HPDE6-E6E7 (cell line): ENCODE measurements around the gene C16orf74.
A peak's percentile ranks its signal among the peaks of the same experiment; 100 is the strongest.

Source experiments
- DNase-seq: peaks from one replicate; pipeline ENCODE4 v3.0.0; 2011; ENCODE audit warnings: missing footprints; ENCODE audit errors: extremely low spot score

The C16orf74 gene

DNA sequence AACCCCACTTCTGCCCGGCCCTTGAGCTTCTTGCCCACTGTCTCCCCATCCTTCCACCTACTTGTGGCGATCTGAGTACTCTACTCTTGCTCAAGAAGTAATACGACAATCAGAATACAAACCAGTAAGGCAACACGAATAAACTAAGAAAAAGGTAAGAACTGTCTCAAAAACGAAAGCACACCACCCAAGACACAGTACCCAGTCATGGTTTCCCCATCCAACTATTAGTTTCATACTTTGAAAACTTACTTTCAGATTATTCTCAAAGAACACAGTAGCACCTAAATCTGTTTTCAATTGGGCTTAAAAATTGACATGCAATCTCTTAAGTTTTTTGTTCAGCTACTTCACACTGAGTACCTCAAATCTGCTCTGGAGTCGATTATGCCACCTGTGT, 76.1 kb downstream of the C16orf74 start:
- DNase-seq: no peak

DNA sequence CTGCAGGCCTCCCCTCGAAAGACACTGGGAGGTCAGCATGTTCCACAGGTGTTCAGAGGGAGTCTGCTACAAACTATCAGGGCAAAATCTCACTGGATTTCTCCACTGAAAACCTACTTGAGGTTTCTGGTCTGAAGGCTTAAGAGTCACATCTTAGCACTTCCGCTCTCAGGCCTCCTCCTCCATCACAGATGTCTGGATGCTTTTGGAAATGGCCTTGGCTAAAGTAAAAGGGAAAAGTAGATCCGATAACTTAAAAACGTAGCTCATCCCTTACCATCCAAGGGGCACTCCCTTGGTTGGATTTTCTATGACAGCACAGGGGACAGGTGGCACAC, 76.5 kb downstream of the C16orf74 start:
- DNase-seq: no peak

DNA sequence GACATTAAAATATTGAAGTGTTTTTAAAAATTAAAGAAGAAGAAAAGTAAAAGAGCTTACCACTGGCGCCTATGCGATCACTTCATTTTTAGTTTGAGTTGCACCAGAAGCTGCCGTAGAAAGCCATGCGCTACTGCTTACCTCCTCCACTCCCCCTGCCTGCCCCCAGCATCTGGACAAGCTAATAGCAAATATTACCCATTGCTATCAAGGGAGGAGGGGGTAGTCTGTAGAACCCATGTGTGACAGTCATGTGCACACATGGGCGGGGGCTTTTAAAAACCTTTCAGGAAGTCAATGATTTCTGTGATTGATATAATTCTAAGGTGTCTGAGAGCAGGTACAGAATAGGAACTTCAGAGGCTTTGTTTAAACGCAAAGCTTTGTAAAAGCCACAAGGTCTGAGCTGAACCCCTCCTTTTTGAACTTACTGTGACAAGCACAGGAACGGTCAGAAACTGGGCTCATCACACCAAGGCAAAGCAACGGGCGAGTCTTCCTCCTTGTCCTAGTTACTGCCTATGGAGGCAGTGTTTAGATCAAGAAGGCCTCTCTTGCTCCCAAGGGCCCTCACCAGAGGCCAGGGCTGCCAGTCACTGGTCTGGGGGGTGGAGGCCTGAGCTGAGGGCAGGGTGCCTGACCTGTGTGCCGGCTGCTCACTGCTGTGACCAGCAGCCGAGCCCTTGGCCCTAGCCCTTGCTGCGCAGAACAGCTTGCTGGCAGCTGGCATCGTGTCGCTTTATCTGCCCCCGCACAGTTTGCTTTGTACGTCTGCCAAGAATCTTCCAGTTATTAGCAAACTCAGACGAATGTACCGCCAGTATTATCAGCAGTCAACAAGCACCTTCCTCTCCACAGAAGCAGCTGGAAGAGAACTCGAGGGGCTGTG, 77.1 kb downstream of the C16orf74 start:
- DNase-seq: no peak

DNA sequence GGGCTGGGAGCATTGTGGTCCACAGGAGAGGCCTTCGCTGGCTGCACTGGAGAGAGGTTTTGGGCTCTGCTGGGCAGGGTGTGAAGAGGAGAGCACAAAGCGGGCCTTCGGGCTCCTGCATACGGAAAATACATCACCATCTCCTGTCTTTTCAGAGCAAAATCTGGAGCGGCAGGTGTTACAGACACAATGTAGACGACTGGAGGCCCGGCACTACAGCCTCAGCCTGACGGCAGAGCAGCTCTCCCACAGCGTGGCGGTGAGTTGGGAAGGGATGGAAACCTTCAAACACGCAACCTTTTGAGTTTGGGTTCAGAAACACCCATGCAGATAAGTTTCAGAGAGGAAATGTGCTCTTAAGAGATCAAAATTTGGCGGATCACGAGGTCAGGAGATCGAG, 80.1 kb downstream of the C16orf74 start:
- no peak for DNase-seq

DNA sequence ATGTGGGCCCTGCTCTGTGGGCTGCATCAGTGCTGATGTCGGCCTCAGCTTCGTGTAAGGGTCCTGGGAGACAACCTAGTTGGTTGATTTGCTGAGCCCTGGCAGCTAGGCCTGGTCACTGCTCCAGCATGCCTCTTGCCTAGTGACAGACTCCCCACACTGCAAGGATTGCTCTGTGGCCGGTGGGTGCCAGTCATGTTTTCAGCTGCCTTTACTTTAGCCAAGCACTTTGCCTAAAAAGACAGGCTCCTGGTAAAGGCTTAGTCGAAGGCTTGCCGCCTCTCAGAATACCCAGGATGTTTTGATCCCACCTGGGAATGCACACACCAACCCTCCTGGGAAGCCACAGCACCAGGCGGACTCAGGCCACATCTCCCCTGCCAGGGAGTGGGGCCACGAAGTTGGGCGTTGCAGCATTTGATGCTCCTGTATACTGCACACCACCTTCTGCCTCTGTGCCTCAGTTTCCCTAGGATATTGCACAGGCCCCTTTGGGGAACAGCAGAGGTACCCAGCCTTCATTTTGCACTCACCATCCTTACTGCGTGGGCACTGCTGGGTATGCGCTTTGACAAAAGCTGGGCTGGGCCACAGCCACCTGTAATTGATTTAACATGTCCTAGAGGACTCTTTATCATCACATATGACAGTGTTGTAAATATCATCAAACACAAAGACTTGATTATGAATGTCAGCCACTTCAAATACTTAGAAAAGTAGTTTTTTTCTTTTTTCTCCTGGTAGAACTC, 82.0 kb downstream of the C16orf74 start:
- no peak for DNase-seq

DNA sequence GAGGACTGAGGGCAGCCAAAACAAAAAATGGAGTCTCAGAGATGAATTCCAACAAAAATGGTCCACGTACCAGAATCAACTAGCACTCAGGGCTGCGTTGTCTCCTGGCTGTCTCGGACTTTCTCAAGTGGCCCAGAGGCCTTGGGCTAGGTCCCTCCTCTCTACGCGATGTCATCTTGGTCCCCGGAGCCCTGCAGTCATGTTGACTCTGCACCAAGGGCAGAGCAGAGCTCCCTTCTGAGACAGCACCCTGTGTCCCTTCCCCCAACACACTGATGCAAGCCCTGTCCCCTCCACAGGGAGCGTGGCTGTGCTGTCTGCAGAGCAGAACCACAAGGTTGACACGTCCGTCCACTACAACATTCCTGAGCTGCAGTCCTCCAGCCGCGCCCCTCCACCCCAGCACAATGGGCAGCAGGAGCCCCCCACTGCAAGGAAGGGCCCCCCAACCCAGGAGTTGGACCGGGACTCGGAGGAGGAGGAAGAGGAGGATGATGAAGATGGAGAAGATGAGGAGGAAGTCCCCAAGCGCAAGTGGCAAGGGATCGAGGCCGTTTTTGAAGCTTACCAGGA, 83.0 kb downstream of the C16orf74 start:
- DNase-seq: no peak

DNA sequence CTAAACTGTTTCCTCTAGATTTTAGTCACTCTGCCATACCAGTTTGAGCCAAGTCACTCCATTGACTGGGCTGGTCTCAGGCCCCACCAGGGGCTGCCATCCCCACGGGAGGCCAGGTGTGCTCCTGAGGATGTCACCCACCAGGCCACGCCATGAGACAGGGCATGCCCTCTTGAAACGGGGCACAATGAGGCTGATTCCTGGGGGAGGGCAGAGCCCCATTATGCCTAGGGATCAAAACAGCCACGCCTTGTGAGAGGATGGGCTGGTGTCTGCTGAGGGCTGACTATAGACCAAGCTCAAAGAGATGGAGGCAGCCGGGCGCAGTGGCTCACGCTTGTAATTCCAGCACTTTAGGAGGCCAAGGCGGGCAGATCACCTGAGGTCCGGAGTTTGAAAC, 83.6 kb downstream of the C16orf74 start:
- DNase-seq: no peak

DNA sequence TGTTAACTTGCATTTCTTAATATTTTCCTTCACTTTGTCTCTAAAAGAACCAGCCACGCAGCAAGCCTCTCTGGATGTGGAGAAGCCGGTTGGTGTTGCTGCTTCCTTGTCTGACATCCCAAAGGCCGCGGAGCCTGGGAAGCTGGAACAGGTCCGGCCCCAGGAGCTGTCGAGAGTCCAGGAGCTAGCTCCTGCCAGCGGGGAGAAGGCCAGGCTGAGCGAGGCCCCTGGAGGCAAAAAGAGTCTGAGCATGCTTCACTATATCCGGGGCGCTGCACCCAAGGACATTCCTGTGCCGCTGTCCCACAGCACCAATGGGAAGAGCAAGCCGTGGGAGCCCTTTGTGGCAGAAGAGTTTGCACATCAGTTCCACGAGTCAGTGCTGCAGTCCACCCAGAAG, 85.0 kb downstream of the C16orf74 start:
- DNase-seq: no peak

DNA sequence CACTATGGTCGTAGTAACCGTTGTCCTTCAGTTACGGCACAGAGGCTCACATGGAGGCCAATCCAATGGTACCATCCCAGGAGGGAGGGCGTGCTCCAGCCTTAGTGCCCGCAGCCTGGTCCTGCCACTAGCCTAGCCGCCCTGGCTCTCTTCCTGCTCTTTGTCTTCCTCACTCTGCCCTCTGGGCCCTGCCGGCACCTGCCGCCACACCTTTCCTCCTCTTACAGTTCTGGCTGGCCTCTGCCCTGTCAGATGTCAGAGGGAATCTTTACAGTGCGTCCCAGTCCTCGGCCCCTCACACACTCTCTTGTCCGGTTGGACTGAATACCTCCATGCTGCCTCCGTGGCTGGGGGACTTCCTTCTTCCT, 85.5 kb downstream of the C16orf74 start:
- DNase-seq: no peak

DNA sequence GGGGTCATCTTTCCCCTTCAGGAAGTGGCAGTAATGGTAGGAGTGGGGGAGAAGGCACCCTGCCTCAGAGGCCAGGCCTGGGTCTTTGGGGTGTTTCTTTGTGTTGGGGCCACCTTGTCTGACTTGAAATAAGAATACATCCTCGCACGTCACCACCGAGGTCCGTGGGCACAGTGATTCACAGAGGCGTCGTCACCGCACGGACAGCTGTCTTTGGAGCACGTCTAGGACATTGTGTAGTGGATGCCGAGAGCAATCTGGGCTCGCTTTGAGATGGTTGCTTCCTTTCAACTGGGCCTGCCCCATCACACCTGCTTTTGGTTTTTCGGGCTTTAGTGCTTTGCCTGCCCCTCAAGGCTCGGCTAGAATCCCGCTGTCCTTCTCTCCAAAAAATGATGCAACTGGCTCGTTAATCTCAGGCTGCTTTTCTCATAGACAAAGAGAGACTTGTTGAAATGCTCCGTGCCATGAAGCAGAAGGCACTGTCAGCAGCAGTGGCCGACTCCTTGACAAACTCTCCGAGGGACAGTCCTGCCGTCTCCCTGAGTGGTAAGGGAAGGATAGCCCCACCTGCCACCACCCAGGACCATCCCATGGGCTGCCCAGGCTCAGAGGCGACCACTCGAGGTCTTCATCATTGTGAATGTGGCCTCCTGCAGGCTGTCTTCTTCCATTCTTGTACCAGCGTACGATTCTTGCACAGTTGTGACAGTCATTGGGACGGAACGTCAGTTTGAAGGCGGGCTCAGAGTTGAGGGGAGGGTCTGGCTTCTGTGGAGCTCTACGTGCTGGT, 86.1 kb downstream of the C16orf74 start:
- DNase-seq: no peak

DNA sequence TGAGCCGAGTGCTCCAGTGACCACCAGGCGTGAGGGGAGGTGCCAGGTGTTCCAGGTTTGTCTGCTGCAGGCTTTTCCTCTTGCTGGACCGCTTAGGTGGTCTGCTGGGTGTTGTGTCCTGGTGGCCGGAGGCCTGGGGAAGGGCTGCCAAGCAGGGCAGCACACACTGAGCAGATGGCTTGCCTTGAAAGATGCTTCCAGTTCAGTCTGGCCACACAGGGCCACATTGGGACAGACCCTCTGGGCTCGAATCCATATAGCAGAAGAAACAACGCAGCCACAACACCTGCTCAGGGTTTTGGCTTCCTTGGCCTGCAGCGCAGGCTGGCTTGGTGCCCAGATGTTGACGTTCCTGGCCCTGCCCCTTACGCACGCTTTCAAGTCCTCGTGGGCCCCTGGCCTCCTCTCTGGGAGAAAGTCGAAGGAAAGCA, 87.0 kb downstream of the C16orf74 start:
- DNase-seq: no peak

DNA sequence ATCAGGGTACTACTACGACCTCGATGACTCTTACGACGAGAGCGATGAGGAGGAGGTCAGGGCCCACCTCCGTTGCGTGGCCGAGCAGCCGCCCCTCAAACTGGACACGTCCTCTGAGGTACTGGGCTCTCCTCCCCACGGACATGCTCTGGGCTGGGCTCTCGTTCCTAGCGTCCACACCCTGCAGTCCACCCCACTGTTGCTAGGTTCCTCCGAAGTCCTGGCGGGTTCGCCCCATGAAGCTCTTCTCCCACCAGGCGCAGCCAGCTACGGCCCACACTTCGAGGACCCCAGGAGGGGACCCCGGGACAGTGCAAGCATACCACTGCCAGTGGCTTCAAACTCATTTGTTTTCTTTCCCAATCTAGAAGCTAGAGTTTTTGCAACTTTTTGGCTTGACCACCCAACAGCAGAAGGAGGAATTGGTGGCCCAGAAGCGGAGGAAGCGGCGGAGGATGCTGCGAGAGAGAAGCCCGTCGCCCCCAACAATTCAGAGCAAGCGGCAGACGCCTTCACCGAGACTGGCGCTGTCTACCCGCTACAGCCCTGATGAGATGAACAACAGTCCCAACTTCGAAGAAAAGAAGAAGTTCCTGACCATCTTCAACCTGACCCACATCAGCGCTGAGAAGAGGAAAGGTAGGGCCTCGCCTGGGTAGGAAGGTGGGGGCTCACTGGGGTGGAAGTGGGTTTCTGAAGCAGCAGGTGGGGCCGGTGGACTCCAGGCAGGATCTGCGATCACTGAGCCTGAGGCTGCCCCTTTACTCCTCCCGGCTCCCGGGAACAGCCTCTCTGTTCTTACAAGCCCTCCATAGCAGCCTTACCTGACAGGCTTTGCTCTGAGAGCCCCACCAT, 87.7 kb downstream of the C16orf74 start:
- no peak for DNase-seq

DNA sequence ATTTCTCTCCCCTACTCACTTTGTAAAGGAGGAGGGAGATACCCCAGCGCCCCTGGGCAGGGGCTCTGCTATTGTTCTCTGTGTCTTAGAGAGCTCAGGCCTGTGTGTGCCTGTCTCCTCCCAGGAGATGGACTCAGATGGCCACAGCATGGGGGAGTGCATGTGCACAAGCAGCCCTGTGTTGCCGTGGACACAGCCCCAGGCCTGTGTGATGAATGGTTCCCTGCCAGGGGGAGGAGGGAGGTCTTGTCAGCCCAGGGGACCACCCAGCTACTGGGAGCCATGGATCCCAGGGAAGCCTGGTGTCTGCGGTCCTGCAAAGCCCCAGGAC, 88.4 kb downstream of the C16orf74 start:
- no peak for DNase-seq

DNA sequence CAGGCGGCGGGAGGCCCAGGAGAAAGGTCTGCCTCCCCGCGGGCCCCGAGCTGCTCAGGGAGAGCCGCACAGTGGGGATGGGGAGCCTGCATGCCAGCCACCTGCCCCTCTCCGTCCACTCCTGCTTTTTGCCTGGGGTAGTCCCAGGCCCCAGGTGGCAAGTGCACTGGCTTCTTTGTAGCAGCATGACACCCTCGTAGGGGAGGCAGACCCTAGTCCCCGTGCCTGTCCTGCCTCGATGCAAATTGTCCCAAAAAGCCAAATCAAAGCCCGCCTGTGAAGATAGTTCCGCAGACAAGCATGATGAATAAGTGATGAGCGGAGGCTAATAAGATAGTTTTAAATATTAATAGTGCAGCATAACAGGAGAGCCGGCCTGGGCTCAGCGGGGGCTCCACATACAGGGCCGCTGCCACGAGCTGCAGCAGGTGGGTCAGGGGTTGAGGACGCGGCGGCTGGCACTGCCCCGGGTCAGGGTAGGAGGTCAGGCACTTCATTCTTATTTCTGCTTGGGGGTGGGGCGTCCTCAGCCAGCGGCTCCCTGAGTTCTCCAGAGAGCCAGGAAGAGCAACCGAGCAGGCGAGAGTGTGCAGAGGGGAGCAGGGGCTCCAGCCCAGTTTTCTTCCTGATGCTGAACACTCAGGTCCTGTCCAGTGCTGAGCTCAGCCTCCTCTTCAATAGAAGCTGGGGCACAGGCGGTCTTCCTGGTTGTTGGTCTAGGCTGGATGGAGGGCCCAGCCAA, 89.0 kb downstream of the C16orf74 start:
- DNase-seq: no peak

DNA sequence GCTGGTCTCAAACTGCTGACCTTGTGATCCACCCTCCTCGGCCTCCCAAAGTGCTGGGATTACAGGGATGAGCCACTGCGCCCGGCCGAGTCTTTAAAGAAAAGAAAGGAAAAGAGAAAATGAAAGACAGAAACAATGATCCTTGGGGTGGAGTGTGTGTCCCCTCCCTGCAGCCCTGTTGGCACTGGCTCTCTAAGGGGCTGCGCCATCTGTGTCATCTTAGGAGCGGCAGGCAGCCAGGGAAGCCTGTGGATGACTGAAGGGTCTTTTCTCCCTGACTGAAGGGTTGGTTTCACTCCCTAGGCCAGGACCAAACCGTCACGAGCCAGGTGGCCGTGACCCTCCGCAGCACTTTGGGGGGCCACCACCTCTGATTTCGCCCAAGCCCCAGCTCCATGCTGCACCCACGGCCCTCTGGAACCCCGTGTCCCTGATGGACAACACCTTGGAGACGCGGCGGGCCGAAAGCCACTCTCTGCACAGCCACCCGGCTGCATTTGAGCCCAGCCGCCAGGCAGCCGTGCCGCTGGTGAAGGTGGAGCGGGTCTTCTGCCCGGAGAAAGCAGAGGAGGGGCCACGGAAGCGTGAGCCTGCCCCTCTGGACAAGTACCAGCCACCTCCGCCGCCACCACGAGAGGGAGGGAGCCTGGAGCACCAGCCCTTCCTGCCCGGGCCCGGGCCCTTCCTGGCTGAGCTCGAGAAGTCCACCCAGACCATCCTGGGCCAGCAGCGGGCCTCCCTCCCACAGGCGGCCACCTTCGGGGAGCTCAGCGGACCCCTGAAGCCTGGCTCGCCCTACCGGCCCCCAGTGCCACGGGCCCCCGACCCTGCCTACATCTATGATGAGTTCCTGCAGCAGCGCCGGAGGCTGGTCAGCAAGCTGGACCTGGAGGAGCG, 89.8 kb downstream of the C16orf74 start:
- no peak for DNase-seq

DNA sequence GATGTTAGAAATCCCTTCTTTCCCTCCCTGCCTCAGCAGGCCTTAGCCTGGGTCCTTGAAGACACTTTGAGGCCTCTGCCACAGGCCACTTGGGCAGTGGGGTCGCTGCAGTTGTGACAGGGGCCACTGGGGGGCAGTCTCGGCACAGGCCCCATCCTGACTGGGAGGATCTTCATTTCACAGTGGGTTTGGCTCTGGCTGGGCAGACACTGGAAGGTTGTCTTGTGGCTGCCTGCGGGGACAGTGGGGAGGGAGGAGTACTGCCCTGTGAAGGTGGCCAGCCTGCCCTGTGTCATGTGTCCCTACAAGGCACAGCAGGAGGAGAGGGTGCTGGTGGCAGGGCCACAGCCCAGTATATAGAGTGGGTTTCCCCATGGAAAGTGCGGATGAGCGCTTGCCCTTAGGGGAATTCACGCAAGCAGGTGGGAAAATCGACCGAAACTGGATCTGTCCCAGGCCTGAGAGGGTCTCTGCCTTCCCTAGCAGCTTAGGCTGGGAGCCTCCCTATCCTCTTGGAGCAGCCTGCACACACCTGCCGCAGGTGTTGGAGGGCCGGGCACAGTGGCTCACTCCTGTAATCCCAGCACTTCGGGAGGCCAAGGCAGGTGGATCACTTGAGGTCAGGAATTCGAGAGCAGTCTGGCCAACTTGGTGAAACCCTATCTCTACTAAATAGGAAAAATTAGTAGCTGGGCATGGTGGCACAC, 90.9 kb downstream of the C16orf74 start:
- peak; percentile 54 for DNase-seq

DNA sequence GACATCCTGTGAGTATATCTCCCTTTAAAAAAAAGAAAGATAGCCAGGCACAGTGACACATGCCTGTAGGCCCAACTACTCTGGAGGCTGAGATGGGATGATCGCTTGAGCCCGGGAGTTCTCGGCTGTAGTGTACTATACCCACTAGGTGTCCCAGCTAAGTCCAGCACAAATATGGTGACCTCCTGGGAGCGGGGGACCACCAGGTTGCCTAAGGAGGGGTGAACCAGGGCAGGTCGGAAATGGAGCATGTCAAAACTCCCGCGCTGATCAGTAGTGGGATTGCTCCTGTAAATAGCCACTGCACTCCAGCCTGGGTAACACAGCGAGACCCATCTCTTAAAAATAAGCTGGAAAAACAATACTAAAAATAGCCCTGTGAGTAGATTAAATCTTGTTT, 91.6 kb downstream of the C16orf74 start:
- DNase-seq: no peak

DNA sequence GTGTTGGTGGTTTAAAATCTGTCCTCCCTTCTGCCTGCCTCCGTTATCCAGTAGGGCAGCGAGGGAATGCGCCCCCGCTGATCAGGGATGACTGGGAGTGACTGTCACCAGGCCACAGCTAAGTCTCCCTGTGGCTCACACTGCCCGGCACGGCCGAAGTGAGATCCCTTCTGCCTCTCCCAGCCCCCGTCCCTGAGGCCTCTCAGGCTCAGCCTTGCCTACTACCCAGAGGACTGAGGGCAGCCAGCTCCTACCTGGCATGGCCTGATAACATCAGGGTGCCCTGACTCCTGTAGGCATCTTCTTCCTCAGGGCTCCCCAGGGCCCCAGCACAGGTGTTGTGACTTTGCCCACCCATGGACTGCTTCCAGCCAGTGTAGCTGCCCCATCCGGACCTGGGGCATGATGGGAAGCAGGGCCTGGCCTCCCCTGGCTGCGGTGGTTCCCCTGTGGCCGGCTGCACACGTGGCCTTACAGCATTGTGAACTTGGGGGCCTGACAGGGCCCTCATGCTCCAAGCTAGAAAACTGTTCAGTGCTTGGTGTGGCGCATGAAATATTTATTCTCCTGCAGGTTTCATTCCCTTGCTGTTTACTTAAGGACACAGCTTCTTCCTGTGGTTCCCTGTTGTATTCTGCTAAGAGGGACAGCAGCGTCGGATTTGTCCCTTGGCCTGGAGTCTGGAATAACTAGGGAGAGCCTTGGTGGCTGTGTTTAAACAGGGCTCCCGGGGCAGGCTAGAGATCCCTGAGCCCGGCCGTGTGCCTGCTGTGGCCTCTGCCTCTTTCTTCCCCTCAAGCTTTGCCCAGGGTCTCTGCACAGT, 92.2 kb downstream of the C16orf74 start:
- no peak for DNase-seq
